GM20000 (cell line): ENCODE data around the gene ZCCHC4.
A peak's percentile ranks its signal among the peaks of the same experiment; 100 is the strongest.
"Not testable (repeated sequence)": the region's sequence is repeated elsewhere in the genome, so short reads cannot be mapped to it uniquely, and the experiment has no call there.

ENCODE experiments used
- DNase-seq: peaks from one replicate; pipeline ENCODE4 v3.0.0; 2012; ENCODE audit warnings: low spot score
- CTCF ChIP-seq: IDR thresholded peaks from 2 replicates; pipeline ENCODE4 v1.5.1; 2012; ENCODE audit warnings: mild to moderate bottlenecking, control low read depth; ENCODE audit errors: extremely low read depth, missing control alignments

The ZCCHC4 gene

GRCh38 chr4:25367004-25367621 is 54.5 kb downstream of the ZCCHC4 start:
- peak; percentile 30 for DNase-seq
- TF ChIP-seq CTCF: no peak

GRCh38 chr4:25367877-25368276 is 55.3 kb downstream of the ZCCHC4 start:
- no peak for TF ChIP-seq CTCF
- DNase-seq: no peak

GRCh38 chr4:25368315-25368714 is 55.7 kb downstream of the ZCCHC4 start:
- no peak for DNase-seq
- no peak for TF ChIP-seq CTCF

- TF ChIP-seq CTCF: no peak
Measured at GRCh38 chr4:25370242-25370641, 57.7 kb downstream of the ZCCHC4 start.

GRCh38 chr4:25372549-25372948 is 60.0 kb downstream of the ZCCHC4 start:
- DNase-seq: not testable (repeated sequence)

More at GRCh38 chr4:25370242-25370641, 57.7 kb downstream of the ZCCHC4 start:
- DNase-seq: no peak

GRCh38 chr4:25376754-25377571 is 64.4 kb downstream of the ZCCHC4 start, which contains the start of gene ANAPC4:
Gene ANAPC4 (plus strand): TSS chr4:25377263. CDS start chr4:25377428, 165 bp downstream.
- DNase-seq: peak; percentile 99
- no peak for TF ChIP-seq CTCF

- no peak for TF ChIP-seq CTCF
- peak; percentile 18 for DNase-seq
Measured at GRCh38 chr4:25377572-25378436, 65.2 kb downstream of the ZCCHC4 start.
